B cell (primary cell): ENCODE data around the gene PRDM9. TPM values are rescaled to one million over a fixed set of nuclear protein-coding genes. Genes with fewer than 3 reads are reported as not detected.

Source experiments
- ATAC-seq: fragments of 200-7000 bp; cut with Tn5 transposase; one replicate; pipeline ENCODE4 v1.10.0; 2021; ENCODE audit warnings: low read depth, mild to moderate bottlenecking, moderate number of reproducible peaks, moderate library complexity
- CTCF ChIA-PET: fragments of 350-600 bp; sonication (Branson Sonifier 250); formaldehyde crosslinking; loops from one replicate; lab custom pipeline; 2021; ENCODE audit warnings: antibody characterized with exemption, inconsistent platforms; lab: Charles Lee
- POLR2A ChIA-PET: fragments of 350-600 bp; sonication (Branson Sonifier 250); formaldehyde crosslinking; loops from one replicate; lab custom pipeline; 2021; ENCODE audit warnings: antibody characterized with exemption; lab: Charles Lee
- DNase-seq: peaks from one replicate; pipeline ENCODE4 v3.0.0; 2013
- H2AFZ ChIP-seq: 2 replicates; pipeline ENCODE4 v1.6.1; 2012; ENCODE audit warnings: mild to moderate bottlenecking, low read depth, low read length; ENCODE audit not compliant: insufficient read depth, poor library complexity, severe bottlenecking
- H3K27ac ChIP-seq, 2 donors: 1 replicate in 1 of 2; 2 replicates in 1 of 2; pipeline ENCODE4 v1.5.1; 2012 to 2013; ENCODE audit warnings: low read length in 2 of 2, mild to moderate bottlenecking in 2 of 2, moderate library complexity in 1 of 2
- H3K27me3 ChIP-seq, 4 experiments: fragments of 200-600 bp in 1 of 4; sonication (generic) in 1 of 4; replicated peaks in 1 of 4; 1 replicate in 2 of 4; 2 replicates in 2 of 4; pipeline versions ENCODE4 v1.6.1 to v1.7.0; 2013 to 2016; ENCODE audit warnings: low read length in 3 of 4, mild to moderate bottlenecking in 2 of 4, mixed read lengths in 1 of 4, moderate library complexity in 1 of 4; ENCODE audit not compliant: insufficient read depth in 4 of 4, control insufficient read depth in 3 of 4; ENCODE audit errors: control extremely low read depth in 1 of 4
- H3K36me3 ChIP-seq, 2 experiments: replicated peaks in 1 of 2; 1 replicate in 1 of 2; 2 replicates in 1 of 2; pipeline versions ENCODE4 v1.6.1 to v1.7.1; 2013; ENCODE audit warnings: low read length in 1 of 2; ENCODE audit not compliant: insufficient read depth in 2 of 2, control insufficient read depth in 1 of 2; ENCODE audit errors: control extremely low read depth in 1 of 2, extremely low read depth in 1 of 2
- H3K4me1 ChIP-seq, 2 donors: fragments of 200-600 bp in 1 of 2; sonication (generic) in 1 of 2; 1 replicate in 1 of 2; 2 replicates in 1 of 2; pipeline versions ENCODE4 v1.5.1 to v1.6.1; 2013 to 2017; ENCODE audit warnings: low read length in 2 of 2; ENCODE audit not compliant: control insufficient read depth in 2 of 2, insufficient read depth in 2 of 2
- H3K4me2 ChIP-seq: replicated peaks from 2 replicates; pipeline ENCODE3; 2012; ENCODE audit warnings: mild to moderate bottlenecking, low read depth, low read length; ENCODE audit not compliant: poor library complexity, severe bottlenecking
- H3K4me3 ChIP-seq, 5 experiments: fragments of 200-600 bp in 1 of 5; sonication (generic) in 1 of 5; 1 replicate in 3 of 5; 2 replicates in 2 of 5; pipeline versions ENCODE4 v1.5.1 to v1.7.0; 2011 to 2016; ENCODE audit warnings: low read length in 4 of 5, mild to moderate bottlenecking in 4 of 5, low read depth in 2 of 5, control low read depth in 1 of 5, moderate library complexity in 1 of 5; ENCODE audit not compliant: insufficient read depth in 1 of 5; ENCODE audit errors: control extremely low read depth in 1 of 5, extremely low read depth in 1 of 5
- H3K79me2 ChIP-seq: fragments of 200-600 bp; sonication (generic); one replicate; pipeline ENCODE4 v1.6.0; 2016; ENCODE audit warnings: low read length; ENCODE audit not compliant: control insufficient read depth, insufficient read depth
- H3K9ac ChIP-seq: fragments of 200-600 bp; sonication (generic); 2 replicates; pipeline ENCODE4 v1.6.1; 2017; ENCODE audit warnings: mild to moderate bottlenecking, low read length, moderate library complexity
- H3K9me3 ChIP-seq, 3 donors: one replicate each; pipeline versions ENCODE4 v1.6.1 to v1.7.1; 2013; ENCODE audit warnings: low read length in 2 of 3; ENCODE audit not compliant: control insufficient read depth in 2 of 3, insufficient read depth in 1 of 3; ENCODE audit errors: control extremely low read depth in 1 of 3
- H4K20me1 ChIP-seq: 2 replicates; pipeline ENCODE4 v1.6.0; 2012; ENCODE audit warnings: mild to moderate bottlenecking, low read length; ENCODE audit not compliant: insufficient read depth, control insufficient read depth, poor library complexity, severe bottlenecking
- H3K27ac Mint-ChIP-seq: one replicate; pipeline ENCODE4 v1.8.0; 2021; ENCODE audit warnings: mixed read lengths
- H3K27me3 Mint-ChIP-seq: one replicate; pipeline ENCODE4 v1.8.0; 2021; ENCODE audit warnings: mixed read lengths
- H3K4me1 Mint-ChIP-seq: one replicate; pipeline ENCODE4 v1.8.0; 2021; ENCODE audit warnings: mixed read lengths
- H3K4me3 Mint-ChIP-seq: one replicate; pipeline ENCODE4 v1.8.0; 2021; ENCODE audit warnings: mixed read lengths
- H3K9me3 Mint-ChIP-seq: one replicate; pipeline ENCODE4 v1.8.0; 2022; ENCODE audit warnings: mixed read lengths; ENCODE audit not compliant: insufficient read depth
- CTCF ChIP-seq: fragments of 200-600 bp; IDR thresholded peaks from one replicate; pipeline ENCODE4 v1.8.0; 2022; ENCODE audit warnings: antibody characterized with exemption, mild to moderate bottlenecking
- EZH2 ChIP-seq: IDR thresholded peaks from 2 replicates; pipeline ENCODE4 v1.6.1; 2012; ENCODE audit warnings: borderline replicate concordance, low read depth, mild to moderate bottlenecking, moderate library complexity, low read length; ENCODE audit not compliant: insufficient read depth, poor library complexity, severe bottlenecking
- WGBS: methylation state at CpG from one replicate; pipeline ENCODE4 v1.1.5; 2013; ENCODE audit warnings: missing lambda C conversion rate; ENCODE audit not compliant: insufficient coverage; 5-methylcytosine and 5-hydroxymethylcytosine counted together
- intact Hi-C: fragments of 100-400 bp; cut with micrococcal nuclease; formaldehyde crosslinking; loops from one replicate; pipeline ENCODE4 v1.10.0; 2022
- polyA plus RNA-seq: library from polyadenylated mRNA; depleted of rRNA; stranded (reverse); fragments of >200 nt; gene quantifications from 2 replicates; pipeline ENCODE4 v1.2.3, GENCODE V29; 2012
- total RNA-seq, 2 donors: library from RNA; stranded (reverse); fragments of 120-200 nt in 1 of 2; gene quantifications; 1 replicate in 1 of 2; 2 replicates in 1 of 2; pipeline versions ENCODE4 v1.2.3 to v1.2.4, GENCODE V29; 2013 to 2022

The PRDM9 gene
- total and polyA plus RNA-seq, 2 donors (not counting 1 experiment from before 2014, with no cell fraction given) = not detected

- Histone ChIP-seq H3K4me3 (no peak overlapping the region), H3K9me3 (no peaks in the 10 kb centered on the region), H3K27me3 (no peaks in the 10 kb centered on the region), H2AFZ (no peak overlapping the region), H3K9ac (no peak overlapping the region), H3K79me2 (no peaks in the 10 kb centered on the region), H3K27ac (no peak overlapping the region), H3K36me3 (no peaks in the 10 kb centered on the region), H3K4me1 (no peaks in the 10 kb centered on the region), H4K20me1 (no peaks in the 10 kb centered on the region), H3K4me2 (no peak overlapping the region)
- CTCF ChIA-PET = no interaction called here
- H3K9me3 Mint-ChIP-seq = peaks cover 2% of the 10 kb centered on the region
- intact Hi-C loops = no loop called here
- TF ChIP-seq CTCF (no peak), EZH2 (no peak)
- no peak overlapping the region for H3K4me3 Mint-ChIP-seq
- H3K27ac Mint-ChIP-seq = no peak overlapping the region
- DNase-seq = no peak
- no peaks in the 10 kb centered on the region for H3K4me1 Mint-ChIP-seq
- POLR2A ChIA-PET = no interaction called here
- no peak for ATAC-seq
- no peaks in the 10 kb centered on the region for H3K27me3 Mint-ChIP-seq
Measured at GRCh38 chr5:23473915-23474314, 33.5 kb upstream of the PRDM9 start.

GRCh38 chr5:23474315-23474714 is 33.1 kb upstream of the PRDM9 start:
- no peak overlapping the region for H3K4me3 Mint-ChIP-seq
- no peak overlapping the region for H3K27ac Mint-ChIP-seq
- no CpG with 5 or more reads among the region's 1 CpG for WGBS
- peaks cover 2% of the 10 kb centered on the region for H3K9me3 Mint-ChIP-seq
- Histone ChIP-seq H3K4me3 (no peak overlapping the region), H3K36me3 (no peaks in the 10 kb centered on the region), H4K20me1 (no peaks in the 10 kb centered on the region), H3K79me2 (no peaks in the 10 kb centered on the region), H3K4me1 (no peaks in the 10 kb centered on the region), H2AFZ (no peak overlapping the region), H3K27ac (no peak overlapping the region), H3K27me3 (no peaks in the 10 kb centered on the region), H3K9me3 (no peaks in the 10 kb centered on the region), H3K4me2 (no peak overlapping the region), H3K9ac (no peak overlapping the region)
- H3K27me3 Mint-ChIP-seq = no peaks in the 10 kb centered on the region
- CTCF ChIA-PET = no interaction called here
- POLR2A ChIA-PET = no interaction called here
- ATAC-seq (no peak), DNase-seq (no peak)
- no peak for TF ChIP-seq CTCF
- no peak for TF ChIP-seq EZH2
- intact Hi-C loops = no loop called here
- no peaks in the 10 kb centered on the region for H3K4me1 Mint-ChIP-seq
